GM12891 (cell line): Measurements from ENCODE around the gene EDC4.

ENCODE experiments used
- DNase-seq: peaks from one replicate; pipeline ENCODE4 v3.0.0; 2011; ENCODE audit warnings: low spot score; ENCODE audit not compliant: insufficient read length
- FAIRE-seq: peaks from 2 replicates; lab custom pipeline; 2011; peaks lifted over from hg19 to GRCh38; lab: Jason Lieb, UNC
- PAX5 ChIP-seq: IDR thresholded peaks from 2 replicates; pipeline ENCODE4 v1.6.1; 2011; ENCODE audit warnings: low read length, moderate library complexity, mild to moderate bottlenecking; ENCODE audit not compliant: insufficient read depth, severe bottlenecking
- POLR2A ChIP-seq: IDR thresholded peaks from 2 replicates; pipeline ENCODE4 v1.6.1; 2011; ENCODE audit warnings: low read depth, low read length, control low read depth
- POLR2AphosphoS5 ChIP-seq: IDR thresholded peaks from 2 replicates; pipeline ENCODE4 v1.6.1; 2011; ENCODE audit warnings: low read depth, low read length, control low read depth
- POU2F2 ChIP-seq: IDR thresholded peaks from 2 replicates; pipeline ENCODE4 v1.6.1; 2011; ENCODE audit warnings: low read depth, mild to moderate bottlenecking, control low read depth, low read length, moderate library complexity
- SPI1 ChIP-seq: IDR thresholded peaks from 2 replicates; pipeline ENCODE4 v1.6.1; 2011; ENCODE audit warnings: low read depth, low read length, control low read depth
- TAF1 ChIP-seq: IDR thresholded peaks from 2 replicates; pipeline ENCODE4 v1.6.1; 2011; ENCODE audit warnings: low read depth, low read length, control low read depth

EDC4 gene

GRCh38 chr16:67841198-67841815, 31.5 kb upstream of the EDC4 start:
- TF ChIP-seq POU2F2 (no peak), POLR2AphosphoS5 (no peak), SPI1 (no peak), POLR2A (no peak), PAX5 (no peak), TAF1 (no peak)
- DNase-seq (no peak), FAIRE-seq (no peak)

- no peak for TF ChIP-seq POLR2A
- TF ChIP-seq SPI1, result peak; percentile 42
- 0 out of 2 replicates have a peak, but pooled peaks have one; percentile 17 for TF ChIP-seq POU2F2
- DNase-seq, result peak; percentile 84
- peak; percentile 91 for FAIRE-seq
Observed at GRCh38 chr16:67841816-67842508, 30.9 kb upstream of the EDC4 start, which contains the start of gene THAP11. Gene THAP11 (plus strand): TSS chr16:67842320. CDS start chr16:67842555, 235 bp downstream.

- 0 out of 2 replicates have a peak, but pooled peaks have one; percentile 20 for TF ChIP-seq POU2F2
- no peak for TF ChIP-seq POLR2A
- no peak for DNase-seq
- FAIRE-seq, result no peak
Observed at GRCh38 chr16:67842509-67843342, 30.1 kb upstream of the EDC4 start.

- TF ChIP-seq SPI1 (no peak), POLR2A (no peak), POU2F2 (no peak), TAF1 (no peak), POLR2AphosphoS5 (no peak), PAX5 (no peak)
- DNase-seq (no peak), FAIRE-seq (no peak)
Observed at GRCh38 chr16:67843343-67843765, 29.5 kb upstream of the EDC4 start.

- DNase-seq, result no peak
- no peak for FAIRE-seq
- TF ChIP-seq POLR2A (no peak), PAX5 (no peak), TAF1 (no peak), POU2F2 (no peak), POLR2AphosphoS5 (no peak), SPI1 (no peak)
Observed at GRCh38 chr16:67844497-67844896, 28.4 kb upstream of the EDC4 start.

GRCh38 chr16:67845291-67846062, 27.4 kb upstream of the EDC4 start:
- FAIRE-seq, result no peak

GRCh38 chr16:67846063-67846319, 26.9 kb upstream of the EDC4 start:
- no peak for DNase-seq
- no peak for FAIRE-seq
- TF ChIP-seq SPI1, result no peak
- no peak for TF ChIP-seq POLR2A
- no peak for TF ChIP-seq PAX5
- TF ChIP-seq POU2F2, result no peak
- no peak for TF ChIP-seq TAF1
- no peak for TF ChIP-seq POLR2AphosphoS5

More at GRCh38 chr16:67845291-67846062, 27.4 kb upstream of the EDC4 start:
- TF ChIP-seq POLR2A (no peak), POLR2AphosphoS5 (no peak), SPI1 (peak; percentile 41; the same call in 1 of the 2 replicates)
- DNase-seq, result no peak

- peak; percentile 94 for DNase-seq
- TF ChIP-seq POU2F2 (no peak), POLR2AphosphoS5 (peak; percentile 65), TAF1 (peak; percentile 63; the same call in 1 of the 2 replicates), SPI1 (no peak), POLR2A (peak; percentile 69)
- peak; percentile 93 for FAIRE-seq
Observed at GRCh38 chr16:67846320-67847063, 26.4 kb upstream of the EDC4 start, which contains the start of gene NUTF2. Gene NUTF2 (plus strand): TSS chr16:67846933. CDS start chr16:67865131, 18,198 bp downstream.
